Ascending aorta (tissue), 2 donors: ENCODE results near the gene UNC5B. TPM values are rescaled to one million over a fixed set of nuclear protein-coding genes. Genes with fewer than 3 reads are reported as not detected.

Experiments used
- DNase-seq, 2 donors: peaks; one replicate each; pipeline ENCODE4 v3.0.0-alpha.2; 2019; ENCODE audit warnings: low spot score in 2 of 2
- H3K27ac ChIP-seq, 2 donors: fragments of 200-600 bp; sonication (generic); one replicate each; pipeline ENCODE4 v1.5.1; 2016 to 2017; ENCODE audit warnings: mild to moderate bottlenecking in 1 of 2
- H3K27me3 ChIP-seq: fragments of 200-600 bp; sonication (generic); one replicate; pipeline ENCODE4 v1.5.1; 2017
- H3K36me3 ChIP-seq, 2 donors: fragments of 200-600 bp; sonication (generic); one replicate each; pipeline ENCODE4 v1.5.1; 2016
- H3K4me1 ChIP-seq, 2 donors: fragments of 200-600 bp; sonication (generic); one replicate each; pipeline ENCODE4 v1.5.1; 2016 to 2017; ENCODE audit warnings: mild to moderate bottlenecking in 1 of 2
- H3K4me3 ChIP-seq, 2 donors: fragments of 200-600 bp; sonication (generic); one replicate each; pipeline ENCODE4 v1.5.1; 2016 to 2017; ENCODE audit warnings: mild to moderate bottlenecking in 1 of 2
- H3K9me3 ChIP-seq, 2 donors: fragments of 200-600 bp; sonication (generic); one replicate each; pipeline ENCODE4 v1.5.1; 2016
- CTCF ChIP-seq, 3 experiments: fragments of 200-600 bp in 2 of 3; fragments of 450-650 bp in 1 of 3; sonication (generic) in 2 of 3; IDR thresholded peaks; one replicate each; pipeline ENCODE4 v1.5.1; 2016 to 2019; ENCODE audit warnings: antibody characterized with exemption in 3 of 3, mild to moderate bottlenecking in 1 of 3, moderate library complexity in 1 of 3
- intact Hi-C: fragments of 100-400 bp; cut with DNase I; formaldehyde crosslinking; loops from one replicate; pipeline ENCODE4 v1.15.1; 2023
- total RNA-seq: library from RNA; depleted of rRNA; stranded (reverse); fragments of >200 nt; gene quantifications from one replicate; pipeline ENCODE4 v1.1.0, GENCODE V29; 2016

The UNC5B gene
- total RNA-seq, 1 donor from 2014 or later = 42.4 TPM

DNA sequence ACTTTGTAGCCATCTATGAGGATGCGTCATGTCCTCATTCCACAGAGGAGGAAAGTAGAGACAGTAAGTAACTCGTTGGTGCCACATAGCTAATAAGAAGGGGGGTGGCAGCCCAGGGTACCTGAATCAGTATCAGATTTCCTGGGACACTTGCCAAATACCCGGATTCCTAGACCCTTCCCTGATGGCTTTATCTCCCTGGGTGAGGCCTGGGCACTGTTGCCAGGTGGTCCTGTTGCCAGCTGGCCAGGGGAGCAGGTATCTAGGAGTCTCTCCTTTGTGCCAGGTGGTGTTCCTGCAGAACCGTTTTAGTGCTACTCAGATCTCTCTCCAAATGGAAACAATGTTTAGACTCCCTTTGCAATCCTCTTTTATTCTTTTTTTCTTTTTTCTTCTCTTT, 119.4 kb downstream of the UNC5B start:
- Histone ChIP-seq H3K27ac (no peak overlapping the region), H3K36me3 (peaks cover 0 to 4% of the 10 kb centered on the region in 2 donors), H3K4me3 (no peak overlapping the region), H3K9me3 (no peaks in the 10 kb centered on the region), H3K27me3 (no peaks in the 10 kb centered on the region), H3K4me1 (no peaks in the 10 kb centered on the region)
- intact Hi-C loops = no loop called here
- no peak for TF ChIP-seq CTCF (IDR thresholded peaks at IDR 0.05)
- DNase-seq = no peak

- Histone ChIP-seq H3K27ac (no peak overlapping the region), H3K4me1 (no peaks in the 10 kb centered on the region), H3K36me3 (peaks cover 0 to 4% of the 10 kb centered on the region in 2 donors), H3K27me3 (no peaks in the 10 kb centered on the region), H3K9me3 (no peaks in the 10 kb centered on the region), H3K4me3 (no peak overlapping the region)
- no peak for DNase-seq
- intact Hi-C loops = no loop called here
- no peak for TF ChIP-seq CTCF (IDR thresholded peaks at IDR 0.05)
These were observed 120.1 kb downstream of the UNC5B start for GRCh38 chr10:71332466-71332865.

DNA sequence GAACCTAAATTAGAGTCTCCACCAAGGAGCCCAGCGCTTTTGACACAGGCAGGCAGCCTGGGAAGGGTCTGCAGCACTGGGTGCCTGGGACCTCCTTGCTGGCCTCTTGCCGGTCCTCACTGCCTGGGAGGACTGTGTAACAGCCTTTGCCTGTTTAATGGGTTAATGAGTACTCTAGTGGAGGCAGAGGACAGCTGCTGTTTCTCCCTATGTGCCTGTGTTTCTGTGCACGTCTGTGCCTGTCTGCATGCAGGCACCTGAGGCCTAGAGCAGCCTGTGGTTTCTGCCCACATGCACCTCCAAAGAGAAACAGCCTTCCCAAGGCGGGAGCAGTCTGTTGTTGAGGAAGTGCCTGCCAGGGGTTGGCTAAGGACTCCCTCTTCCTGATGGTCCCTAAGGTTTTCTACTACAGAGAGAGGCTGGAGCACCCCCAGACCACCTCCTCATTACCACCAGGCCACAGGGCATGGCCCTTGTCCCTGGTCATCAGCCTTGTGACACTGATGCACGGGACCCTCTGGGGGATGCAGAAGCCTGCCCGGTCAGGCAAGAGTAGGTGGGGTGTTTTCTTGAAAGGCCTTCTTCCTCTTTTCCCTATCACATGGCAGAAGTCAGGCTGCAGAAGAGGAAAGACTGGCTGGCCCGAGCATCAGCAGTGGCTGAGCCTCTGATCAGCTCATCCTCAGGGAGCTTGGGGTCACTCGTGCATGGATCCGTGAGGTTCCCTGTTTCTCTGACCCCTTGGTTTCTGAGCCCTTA, 120.9 kb downstream of the UNC5B start:
- TF ChIP-seq CTCF (IDR thresholded peaks at IDR 0.05) = no peak
- no peaks in the 10 kb centered on the region for H3K27me3 ChIP-seq
- no peak overlapping the region for H3K4me3 ChIP-seq
- H3K9me3 ChIP-seq = no peaks in the 10 kb centered on the region
- no peaks in the 10 kb centered on the region for H3K36me3 ChIP-seq
- DNase-seq = no peak
- intact Hi-C loops = no loop called here
- no peaks in the 10 kb centered on the region for H3K4me1 ChIP-seq
- H3K27ac ChIP-seq = no peak overlapping the region

DNA sequence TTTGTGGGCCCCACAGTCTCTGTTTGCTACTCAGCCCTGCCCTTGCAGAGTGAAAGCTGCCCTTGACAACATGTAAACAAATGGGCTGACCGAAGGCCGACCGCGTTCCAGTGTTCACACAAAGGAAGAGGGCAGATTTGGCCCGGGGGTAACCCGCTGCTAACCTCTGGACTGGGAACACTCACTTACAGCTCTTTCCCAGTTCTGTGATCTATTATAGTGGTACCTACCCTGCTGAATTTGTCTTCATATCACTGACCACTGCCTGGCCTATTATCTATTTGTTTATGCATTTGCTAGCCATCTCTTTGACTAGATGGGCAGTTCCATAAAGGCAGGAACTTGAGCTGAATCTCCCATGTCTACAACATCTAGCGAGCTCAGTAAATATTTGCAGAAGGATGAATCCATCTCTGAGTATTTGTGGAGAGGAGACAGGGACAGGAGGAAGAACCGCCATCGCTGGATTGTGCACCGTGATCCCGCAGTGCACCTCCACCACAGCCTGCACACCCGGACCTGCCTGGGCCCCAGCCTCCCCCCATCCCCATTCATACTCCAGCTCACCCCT, 121.9 kb downstream of the UNC5B start:
- no peaks in the 10 kb centered on the region for H3K9me3 ChIP-seq
- H3K27me3 ChIP-seq = no peaks in the 10 kb centered on the region
- H3K4me1 ChIP-seq = no peaks in the 10 kb centered on the region
- intact Hi-C loops = no loop called here
- peaks cover 2 to 3% of the 10 kb centered on the region in 2 donors for H3K36me3 ChIP-seq
- DNase-seq = no peak
- H3K4me3 ChIP-seq = no peak overlapping the region
- H3K27ac ChIP-seq = no peak overlapping the region
- no peak for TF ChIP-seq CTCF (IDR thresholded peaks at IDR 0.05)

DNA sequence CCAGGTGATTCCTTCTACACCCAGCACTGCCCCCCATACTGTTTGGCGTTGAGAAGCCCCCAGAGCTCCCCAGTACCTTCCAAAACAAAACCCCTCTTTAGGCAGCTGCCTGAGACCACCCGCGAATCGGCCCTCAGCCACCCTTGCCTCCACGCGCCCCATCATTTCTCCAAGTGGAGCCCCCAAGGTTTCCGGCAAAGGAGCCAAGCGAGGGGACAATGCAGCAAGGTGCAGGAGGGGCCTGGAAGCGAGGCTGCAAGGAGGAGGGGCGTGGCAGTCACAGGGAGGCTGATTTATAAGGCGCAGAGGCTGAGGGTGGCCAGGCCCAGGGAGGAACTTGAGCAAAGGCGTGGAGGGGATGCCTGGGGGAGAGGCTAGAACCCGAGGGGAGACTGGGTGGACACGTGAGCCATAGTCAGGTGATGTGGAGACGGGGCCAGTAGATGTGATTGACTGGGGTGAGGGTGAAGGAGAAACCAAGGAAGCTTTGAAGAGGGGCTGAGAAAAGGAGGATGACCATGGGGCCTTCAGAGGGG, 122.9 kb downstream of the UNC5B start:
- no peak overlapping the region for H3K4me3 ChIP-seq
- no peaks in the 10 kb centered on the region for H3K27me3 ChIP-seq
- no peaks in the 10 kb centered on the region for H3K4me1 ChIP-seq
- intact Hi-C loops = no loop called here
- no peak overlapping the region for H3K27ac ChIP-seq
- no peak for DNase-seq
- TF ChIP-seq CTCF (IDR thresholded peaks at IDR 0.05) = no peak
- H3K9me3 ChIP-seq = no peaks in the 10 kb centered on the region
- peaks cover 3 to 7% of the 10 kb centered on the region in 2 donors for H3K36me3 ChIP-seq
